ENCODE results near the gene DDX43. TPM values are rescaled to one million over a fixed set of nuclear protein-coding genes. Genes with fewer than 3 reads are reported as not detected.
"Not testable (repeated sequence)": the region's sequence is repeated elsewhere in the genome, so short reads cannot be mapped to it uniquely, and the experiment has no call there.

The DDX43 gene
- total and polyA plus RNA-seq, 7 experiments from 2014 or later: 0.29 to 2.4 (median 0.43) TPM; not detected in 1

DNA sequence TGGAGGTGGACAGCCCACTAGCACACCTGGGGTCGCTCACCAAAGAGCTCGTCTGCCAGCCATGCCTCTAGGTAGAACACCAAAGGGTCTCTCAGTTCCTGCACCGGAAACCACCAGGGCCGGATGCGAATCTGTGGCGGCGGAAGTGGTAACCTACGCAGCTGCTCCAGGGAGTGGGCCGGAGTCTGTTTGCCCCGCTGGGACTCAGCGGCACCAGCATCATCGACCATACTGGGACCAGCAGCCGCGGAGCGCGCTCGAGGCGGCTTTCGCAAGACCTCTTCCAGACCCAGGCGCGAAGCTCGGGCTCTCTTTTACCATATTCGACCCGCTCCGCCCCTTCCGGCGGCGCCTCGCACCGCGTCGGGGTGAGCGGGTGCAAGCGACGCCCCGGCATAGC, 25.1 kb upstream of the DDX43 start, which contains the start of gene OOEP:
Gene OOEP, minus strand, starts transcription at position 335 of the 400 bp plus-strand sequence. Its CDS starts 105 bp downstream, at position 230.
- peaks cover 0 to 6% (median 0%) of the 10 kb centered on the region in 5 donors for H3K36me3 Mint-ChIP-seq
- CTCF ChIA-PET: no interaction called here
- no peaks in the 10 kb centered on the region for H3K27me3 ChIP-seq (ENCODE audit: control insufficient read depth in 2 of 2, insufficient read depth in 2 of 2, low read length in 2 of 2)
- DNase-seq (no peak), ATAC-seq (no peak)
- H3K9me3 Mint-ChIP-seq: peaks cover 0 to 30% (median 3%) of the 10 kb centered on the region in 11 donors
- no peak within 1 kb of the TSS for H3K27ac Mint-ChIP-seq
- no peaks in the 10 kb centered on the region for H3K4me1 ChIP-seq (ENCODE audit: control insufficient read depth in 2 of 2, insufficient read depth in 2 of 2, low read length in 2 of 2)
- intact Hi-C loops (cut with micrococcal nuclease): no loop called here
- no peak within 1 kb of the TSS for H3K4me3 ChIP-seq (ENCODE audit: low read length)
- H3K27me3 Mint-ChIP-seq: peaks cover 0 to 4% (median 0%) of the 10 kb centered on the region in 5 donors
- H3K4me3 Mint-ChIP-seq: no peak within 1 kb of the TSS
- no peaks in the 10 kb centered on the region for H3K4me1 Mint-ChIP-seq
- POLR2A ChIA-PET: no interaction called here
- peaks cover 0 to 9% (median 0%) of the 10 kb centered on the region in 3 experiments for H3K9me3 ChIP-seq (ENCODE audit: control insufficient read depth in 2 of 3, low read length in 3 of 3)
- H3K27ac ChIP-seq (ENCODE audit: low read depth, low read length): no peak within 1 kb of the TSS
- H3K36me3 ChIP-seq (ENCODE audit: control insufficient read depth in 2 of 3, insufficient read depth in 3 of 3, low read length in 3 of 3): no peaks in the 10 kb centered on the region

DNA sequence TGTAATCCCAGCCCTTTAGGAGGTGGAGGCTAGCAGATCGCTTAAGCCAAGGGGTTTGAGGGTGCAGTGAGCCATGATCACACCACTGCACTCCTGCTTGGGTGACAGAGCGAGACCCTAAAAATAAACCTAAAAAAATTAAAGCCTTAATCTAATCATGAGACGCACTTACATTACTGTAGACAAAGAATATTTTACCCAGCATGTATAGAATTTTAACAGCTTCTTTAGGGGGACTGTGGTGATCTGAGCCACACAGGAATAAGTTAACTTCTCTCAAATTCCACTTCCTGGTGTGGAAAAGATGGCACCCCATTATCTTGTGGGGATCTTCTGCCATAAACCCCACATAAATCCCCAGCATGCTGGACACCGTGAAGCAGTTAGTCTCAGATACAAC, 22.6 kb upstream of the DDX43 start:
- no peak overlapping the region for H3K27ac ChIP-seq (ENCODE audit: low read depth, low read length)
- H3K4me3 ChIP-seq (ENCODE audit: low read length): no peak overlapping the region
- POLR2A ChIA-PET: no interaction called here
- Mint-ChIP-seq H3K4me3 (no peak overlapping the region), H3K27ac (no peak overlapping the region), H3K4me1 (no peaks in the 10 kb centered on the region), H3K36me3 (peaks cover 0 to 6% (median 0%) of the 10 kb centered on the region in 5 donors), H3K27me3 (no peaks in the 10 kb centered on the region), H3K9me3 (peaks cover 0 to 30% (median 3%) of the 10 kb centered on the region in 11 donors)
- intact Hi-C loops (cut with micrococcal nuclease): no loop called here
- no peaks in the 10 kb centered on the region for H3K27me3 ChIP-seq (ENCODE audit: control insufficient read depth in 2 of 2, insufficient read depth in 2 of 2, low read length in 2 of 2)
- peaks cover 0 to 9% (median 0%) of the 10 kb centered on the region in 3 experiments for H3K9me3 ChIP-seq (ENCODE audit: control insufficient read depth in 2 of 3, low read length in 3 of 3)
- no peaks in the 10 kb centered on the region for H3K4me1 ChIP-seq (ENCODE audit: control insufficient read depth in 2 of 2, insufficient read depth in 2 of 2, low read length in 2 of 2)
- no peak for ATAC-seq
- DNase-seq: no peak
- no peaks in the 10 kb centered on the region for H3K36me3 ChIP-seq (ENCODE audit: control insufficient read depth in 2 of 3, insufficient read depth in 3 of 3, low read length in 3 of 3)
- CTCF ChIA-PET: no interaction called here

DNA sequence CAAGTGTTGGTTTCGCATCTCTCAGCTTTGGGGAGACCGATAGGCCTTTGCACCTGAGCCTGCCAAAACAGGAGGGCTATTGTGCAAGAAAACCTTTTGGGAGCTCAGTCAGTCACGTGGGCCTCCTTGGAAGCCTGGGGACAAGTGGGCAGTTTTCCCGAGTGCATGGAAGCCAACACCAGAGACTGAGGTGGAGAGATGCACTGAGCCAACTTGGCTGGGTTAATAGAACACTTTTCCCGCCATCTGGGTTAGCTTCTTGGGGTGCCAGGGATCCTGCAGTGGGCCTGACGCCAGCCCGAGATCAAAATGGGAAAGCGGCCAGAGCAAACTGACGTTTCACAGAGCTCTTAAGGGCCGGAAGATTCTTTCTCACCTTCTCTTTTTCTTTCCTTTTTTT, 22.1 kb upstream of the DDX43 start:
- ChIA-PET CTCF (no interaction called here), POLR2A (no interaction called here)
- H3K4me3 ChIP-seq (ENCODE audit: low read length): no peak overlapping the region
- intact Hi-C loops (cut with micrococcal nuclease): no loop called here
- no peak overlapping the region for H3K27ac ChIP-seq (ENCODE audit: low read depth, low read length)
- Mint-ChIP-seq H3K27me3 (no peaks in the 10 kb centered on the region), H3K27ac (no peak overlapping the region), H3K36me3 (peaks cover 0 to 6% (median 0%) of the 10 kb centered on the region in 5 donors), H3K4me3 (no peak overlapping the region), H3K4me1 (no peaks in the 10 kb centered on the region), H3K9me3 (peaks cover 0 to 30% (median 3%) of the 10 kb centered on the region in 11 donors)
- ATAC-seq: no peak
- peaks cover 0 to 9% (median 0%) of the 10 kb centered on the region in 3 experiments for H3K9me3 ChIP-seq (ENCODE audit: control insufficient read depth in 2 of 3, low read length in 3 of 3)
- no peaks in the 10 kb centered on the region for H3K4me1 ChIP-seq (ENCODE audit: control insufficient read depth in 2 of 2, insufficient read depth in 2 of 2, low read length in 2 of 2)
- DNase-seq: no peak
- no peaks in the 10 kb centered on the region for H3K36me3 ChIP-seq (ENCODE audit: control insufficient read depth in 2 of 3, insufficient read depth in 3 of 3, low read length in 3 of 3)
- no peaks in the 10 kb centered on the region for H3K27me3 ChIP-seq (ENCODE audit: control insufficient read depth in 2 of 2, insufficient read depth in 2 of 2, low read length in 2 of 2)

DNA sequence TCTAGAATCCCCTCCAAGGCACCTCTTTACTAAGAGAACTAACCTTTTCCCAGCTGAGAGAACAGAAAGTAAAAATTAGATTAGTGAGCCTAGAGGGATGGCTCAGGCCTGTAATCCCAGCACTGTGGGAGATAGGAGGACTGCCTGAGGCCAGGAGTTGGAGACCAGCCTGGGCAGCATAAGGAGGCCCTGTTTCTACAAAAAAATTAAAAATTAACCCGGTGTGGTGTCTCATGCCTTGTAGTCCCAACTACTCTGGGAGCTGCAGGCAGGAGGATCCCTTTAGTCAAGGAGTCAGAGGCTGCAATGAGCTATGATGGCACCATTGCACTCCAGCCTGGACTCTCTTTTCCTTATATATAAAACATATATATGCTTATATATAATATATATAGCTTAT, 19.4 kb upstream of the DDX43 start:
- Mint-ChIP-seq H3K27me3 (no peaks in the 10 kb centered on the region), H3K4me3 (no peak overlapping the region), H3K4me1 (no peaks in the 10 kb centered on the region), H3K9me3 (peaks cover 0 to 26% (median 3%) of the 10 kb centered on the region in 11 donors), H3K27ac (no peak overlapping the region), H3K36me3 (peaks cover 0 to 3% (median 0%) of the 10 kb centered on the region in 5 donors)
- no peaks in the 10 kb centered on the region for H3K36me3 ChIP-seq (ENCODE audit: control insufficient read depth in 2 of 3, insufficient read depth in 3 of 3, low read length in 3 of 3)
- no peak for ATAC-seq
- H3K27me3 ChIP-seq (ENCODE audit: control insufficient read depth in 2 of 2, insufficient read depth in 2 of 2, low read length in 2 of 2): no peaks in the 10 kb centered on the region
- no peaks in the 10 kb centered on the region for H3K4me1 ChIP-seq (ENCODE audit: control insufficient read depth in 2 of 2, insufficient read depth in 2 of 2, low read length in 2 of 2)
- CTCF ChIA-PET: interaction anchor here (0.6 kb wide), 1 partner anchor 439 kb away, joined by 4 read pairs; no protein-coding TSS in a partner anchor
- DNase-seq: no peak
- intact Hi-C loops (cut with micrococcal nuclease): no loop called here
- peaks cover 0 to 9% (median 0%) of the 10 kb centered on the region in 3 experiments for H3K9me3 ChIP-seq (ENCODE audit: control insufficient read depth in 2 of 3, low read length in 3 of 3)
- POLR2A ChIA-PET: no interaction called here
- no peak overlapping the region for H3K4me3 ChIP-seq (ENCODE audit: low read length)
- H3K27ac ChIP-seq (ENCODE audit: low read depth, low read length): no peak overlapping the region

DNA sequence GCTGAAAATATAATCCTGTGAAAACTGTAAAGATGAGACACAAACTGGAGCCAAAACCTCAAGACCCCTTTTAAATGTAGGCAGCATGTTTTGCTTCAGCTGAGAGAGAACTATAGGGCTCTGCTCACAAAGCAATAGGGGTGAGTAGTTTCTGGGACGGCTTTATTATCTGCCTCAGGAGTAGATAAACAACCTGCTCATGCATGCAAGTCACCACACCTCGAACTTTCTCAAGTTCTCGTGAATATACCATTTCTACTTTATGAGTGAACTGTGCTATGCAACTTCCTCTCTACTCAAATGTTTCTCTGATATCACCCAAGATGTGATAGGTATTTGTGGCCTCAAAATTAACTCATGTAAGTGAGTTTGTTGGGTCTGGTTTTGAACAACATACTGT, 17.4 kb upstream of the DDX43 start:
- H3K27me3 ChIP-seq (ENCODE audit: control insufficient read depth in 2 of 2, insufficient read depth in 2 of 2, low read length in 2 of 2): no peaks in the 10 kb centered on the region
- Mint-ChIP-seq H3K27ac (no peak overlapping the region), H3K36me3 (no peaks in the 10 kb centered on the region), H3K4me3 (no peak overlapping the region), H3K27me3 (no peaks in the 10 kb centered on the region), H3K9me3 (peaks cover 0 to 9% (median 0%) of the 10 kb centered on the region in 11 donors), H3K4me1 (no peaks in the 10 kb centered on the region)
- peaks cover 0 to 3% (median 0%) of the 10 kb centered on the region in 3 experiments for H3K9me3 ChIP-seq (ENCODE audit: control insufficient read depth in 2 of 3, low read length in 3 of 3)
- no peaks in the 10 kb centered on the region for H3K4me1 ChIP-seq (ENCODE audit: control insufficient read depth in 2 of 2, insufficient read depth in 2 of 2, low read length in 2 of 2)
- ATAC-seq: peak; percentile 27
- DNase-seq: no peak
- no peak overlapping the region for H3K4me3 ChIP-seq (ENCODE audit: low read length)
- ChIA-PET POLR2A (no interaction called here), CTCF (no interaction called here)
- intact Hi-C loops (cut with micrococcal nuclease): no loop called here
- no peaks in the 10 kb centered on the region for H3K36me3 ChIP-seq (ENCODE audit: control insufficient read depth in 2 of 3, insufficient read depth in 3 of 3, low read length in 3 of 3)
- H3K27ac ChIP-seq (ENCODE audit: low read depth, low read length): no peak overlapping the region

DNA sequence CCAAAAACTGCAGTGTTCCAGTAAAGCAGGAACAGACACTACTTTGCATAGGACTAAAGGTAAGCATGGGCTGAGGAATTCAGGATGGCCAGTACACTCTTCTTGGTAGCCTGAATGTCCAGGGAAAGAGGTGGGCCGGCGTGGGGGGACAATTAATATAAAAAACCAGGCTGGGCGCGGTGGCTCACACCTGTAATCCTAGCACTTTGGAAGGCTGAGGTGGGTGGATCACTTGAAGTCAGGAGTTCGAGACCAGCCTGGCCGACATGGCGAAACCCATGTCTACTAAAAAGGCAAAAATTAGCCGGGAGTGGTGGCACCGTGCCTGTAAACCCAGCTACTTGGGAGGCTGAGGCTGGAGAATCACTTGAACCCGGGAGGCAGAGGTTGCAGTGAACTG, 13.1 kb upstream of the DDX43 start:
- H3K4me3 Mint-ChIP-seq; H3K9me3 ChIP-seq (ENCODE audit: control insufficient read depth in 2 of 3, low read length in 3 of 3); CTCF ChIA-PET; H3K27ac Mint-ChIP-seq; H3K27ac ChIP-seq (ENCODE audit: low read depth, low read length); DNase-seq; H3K27me3 ChIP-seq (ENCODE audit: control insufficient read depth in 2 of 2, insufficient read depth in 2 of 2, low read length in 2 of 2); H3K4me3 ChIP-seq (ENCODE audit: low read length); H3K4me1 ChIP-seq (ENCODE audit: control insufficient read depth in 2 of 2, insufficient read depth in 2 of 2, low read length in 2 of 2); H3K36me3 Mint-ChIP-seq; H3K4me1 Mint-ChIP-seq; H3K27me3 Mint-ChIP-seq; POLR2A ChIA-PET; H3K36me3 ChIP-seq (ENCODE audit: control insufficient read depth in 2 of 3, insufficient read depth in 3 of 3, low read length in 3 of 3); H3K9me3 Mint-ChIP-seq; ATAC-seq: not testable (repeated sequence)
- intact Hi-C loops (cut with micrococcal nuclease): loop anchor here in 1 of 2 donors (10.0 kb wide), 1 partner anchor 97 kb away; no protein-coding TSS in a partner anchor

DNA sequence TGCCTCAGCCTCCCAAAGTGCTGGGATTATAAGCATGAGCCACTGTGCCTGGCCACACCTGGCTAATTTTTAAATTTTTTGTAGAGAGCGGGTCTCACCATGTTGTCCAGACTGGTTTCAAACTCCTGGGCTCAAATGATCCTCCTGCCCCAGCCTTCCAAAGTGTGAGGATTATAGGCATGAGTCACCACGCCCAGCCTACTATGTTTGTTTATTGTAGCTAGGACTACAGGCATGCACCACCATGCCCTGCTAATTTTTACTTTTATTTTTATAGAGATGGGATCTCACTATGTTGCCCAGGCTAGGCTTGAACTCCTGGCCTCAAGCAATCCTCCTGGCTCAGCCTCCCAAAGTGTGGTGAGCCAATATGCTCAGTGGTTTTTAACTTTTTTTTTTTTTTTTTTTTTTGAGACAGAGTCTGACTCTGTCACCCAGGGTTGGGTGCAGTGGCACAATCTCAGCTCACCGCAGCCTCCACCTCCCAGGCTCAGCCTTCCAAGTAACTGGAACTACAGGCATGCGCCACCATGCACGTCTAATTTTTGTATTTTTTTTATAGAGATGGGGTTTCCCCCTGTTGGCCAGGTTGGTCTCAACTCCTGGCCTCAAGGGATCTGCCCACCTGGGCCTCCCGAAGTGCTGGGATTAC, 12.0 kb upstream of the DDX43 start:
- no peaks in the 10 kb centered on the region for H3K27me3 ChIP-seq (ENCODE audit: control insufficient read depth in 2 of 2, insufficient read depth in 2 of 2, low read length in 2 of 2)
- Mint-ChIP-seq H3K36me3 (no peaks in the 10 kb centered on the region), H3K27ac (no peak overlapping the region), H3K4me1 (peaks cover 0 to 7% (median 0%) of the 10 kb centered on the region in 7 donors), H3K27me3 (peaks cover 0 to 5% (median 0%) of the 10 kb centered on the region in 5 donors), H3K4me3 (no peak overlapping the region), H3K9me3 (peaks cover 0 to 3% (median 0%) of the 10 kb centered on the region in 11 donors)
- CTCF ChIA-PET: no interaction called here
- POLR2A ChIA-PET: no interaction called here
- DNase-seq (no peak), ATAC-seq (no peak)
- no peak overlapping the region for H3K27ac ChIP-seq (ENCODE audit: low read depth, low read length)
- no peak overlapping the region for H3K4me3 ChIP-seq (ENCODE audit: low read length)
- H3K4me1 ChIP-seq (ENCODE audit: control insufficient read depth in 2 of 2, insufficient read depth in 2 of 2, low read length in 2 of 2): no peaks in the 10 kb centered on the region
- no peaks in the 10 kb centered on the region for H3K36me3 ChIP-seq (ENCODE audit: control insufficient read depth in 2 of 3, insufficient read depth in 3 of 3, low read length in 3 of 3)
- H3K9me3 ChIP-seq (ENCODE audit: control insufficient read depth in 2 of 3, low read length in 3 of 3): no peaks in the 10 kb centered on the region
- intact Hi-C loops (cut with micrococcal nuclease): loop anchor here in 1 of 2 donors (10.0 kb wide), 1 partner anchor 98 kb away; no protein-coding TSS in a partner anchor
